Measurements from ENCODE around the gene KDM4C. TPM values are rescaled to one million over a fixed set of nuclear protein-coding genes. Genes with fewer than 3 reads are reported as not detected.

Gene KDM4C
- total RNA-seq, 1 experiment from 2014 or later = 16.8 TPM

DNA sequence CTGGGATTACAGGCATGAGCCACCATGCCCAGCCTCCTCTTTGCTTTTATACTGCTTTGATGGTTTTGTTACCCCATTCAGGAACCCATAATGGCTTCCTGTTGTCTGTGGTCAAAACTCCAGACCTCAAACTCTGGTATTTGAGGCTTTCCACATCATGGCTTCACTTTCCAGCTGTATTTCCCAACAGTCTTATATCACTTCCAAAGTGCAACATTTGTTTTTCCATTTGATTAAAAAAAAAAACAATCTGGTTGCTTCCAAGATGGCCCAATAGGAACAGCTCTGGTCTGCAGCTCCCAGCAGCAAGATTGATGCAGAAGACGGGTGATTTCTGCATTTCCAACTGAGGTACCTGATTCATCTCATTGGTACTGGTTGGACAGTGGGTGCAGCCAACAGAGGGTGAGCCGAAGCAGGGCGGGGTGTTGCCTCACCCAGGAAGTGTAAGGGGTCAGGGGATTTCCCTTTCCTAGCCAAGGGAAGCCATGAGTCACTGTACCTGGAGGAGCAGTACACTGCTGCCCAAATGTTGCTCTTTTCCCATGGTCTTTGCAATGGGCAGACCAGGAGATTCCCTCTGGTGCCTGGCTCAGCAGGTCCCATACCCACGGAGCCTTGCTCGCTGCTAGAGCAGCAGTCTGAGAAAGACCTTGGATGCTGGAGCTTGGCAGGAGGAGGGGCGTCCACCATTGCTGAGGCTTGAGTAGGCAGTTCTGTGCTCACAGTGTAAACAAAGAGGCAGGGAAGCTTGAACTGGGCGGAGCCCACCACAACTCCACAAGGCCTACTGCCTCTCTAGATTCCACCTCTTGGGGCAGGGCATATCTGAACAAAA, 458.4 kb downstream of the KDM4C start:
- Histone ChIP-seq H3K79me2 (ENCODE audit: insufficient read depth, low read length) (no peaks in the 10 kb centered on the region), H3K27me3 (ENCODE audit: insufficient read depth, low read length) (peaks cover 5% of the 10 kb centered on the region; the same call in 1 of the 2 replicates), H3K9me2 (ENCODE audit: insufficient read depth) (no peaks in the 10 kb centered on the region), H3K4me1 (ENCODE audit: control insufficient read depth in 1 of 2, insufficient read depth in 2 of 2, low read length in 2 of 2) (peaks cover 0 to 10% of the 10 kb centered on the region in 2 experiments; a peak in 2 of 4 replicates), H3K36me3 (ENCODE audit: control insufficient read depth in 1 of 2, insufficient read depth in 2 of 2, low read length in 2 of 2) (no peaks in the 10 kb centered on the region), H3K9ac (ENCODE audit: low read length) (no peak overlapping the region), H3K9me3 (ENCODE audit: control insufficient read depth in 1 of 2, insufficient read depth in 1 of 2, low read depth in 1 of 2, low read length in 2 of 2) (no peaks in the 10 kb centered on the region), H4K20me1 (ENCODE audit: insufficient read depth) (no peaks in the 10 kb centered on the region), H3K4me3 (replicated peaks in 1 of 2; ENCODE audit: low read depth in 1 of 2, low read length in 2 of 2) (no peak overlapping the region), H3K4me2 (ENCODE audit: low read length) (peak overlapping the region; percentile 51), H3K27ac (ENCODE audit: low read depth, low read length) (no peak overlapping the region), H2AFZ (ENCODE audit: low read depth, low read length, poor library complexity, severe bottlenecking) (no peak overlapping the region)
- TF ChIP-seq ZFX (IDR thresholded peaks at IDR 0.05) (no peak), JUND (IDR thresholded peaks at IDR 0.05) (peak; percentile 12; the same call in 1 of the 2 replicates)
- no TSS peak for BruUV-seq (replicated peaks)
- RAD21 ChIA-PET (ENCODE audit: low non-redundant PET in 1 of 2, low total read pairs in 2 of 2, uncharacterized antibody in 2 of 2, unreplicated experiment in 2 of 2) = no interaction called here
- CTCF ChIA-PET = no interaction called here
- DNase-seq (ENCODE audit: low read depth, low spot score) = no peak
- ATAC-seq = peak; percentile 49
- POLR2A ChIA-PET = no interaction called here
- intact Hi-C loops (cut with micrococcal nuclease) = no loop called here

DNA sequence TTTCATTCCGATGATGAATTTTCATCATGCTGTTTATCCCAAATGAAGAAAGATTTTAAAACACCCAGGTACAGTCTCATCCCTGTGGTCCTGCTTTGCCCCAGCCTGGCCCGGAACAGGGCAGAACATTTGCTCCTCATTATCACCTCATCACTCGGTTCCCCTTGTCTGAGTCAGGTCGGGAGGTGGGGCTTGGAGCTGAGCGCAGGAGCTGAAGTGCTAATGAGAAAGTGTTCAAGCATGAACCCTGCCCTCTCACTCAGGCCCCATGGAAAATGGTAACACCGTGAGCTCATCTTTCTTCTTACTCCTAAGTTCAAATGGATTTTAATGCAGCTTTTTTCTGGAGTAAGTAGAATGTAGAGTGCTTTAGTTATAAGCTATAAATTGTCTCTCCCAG, 466.2 kb downstream of the KDM4C start:
- BruUV-seq (replicated peaks) = no TSS peak
- H3K9me3 ChIP-seq (ENCODE audit: control insufficient read depth in 1 of 2, insufficient read depth in 1 of 2, low read depth in 1 of 2, low read length in 2 of 2) = no peaks in the 10 kb centered on the region

More for the DNA sequence above, 466.2 kb downstream of the KDM4C start:
- TF ChIP-seq ZNF274 (IDR thresholded peaks at IDR 0.05; ENCODE audit: low read depth, low read length) (no peak), ELF1 (IDR thresholded peaks at IDR 0.05; ENCODE audit: borderline replicate concordance, low read depth) (no peak), SRF (IDR thresholded peaks at IDR 0.05; ENCODE audit: low read depth) (no peak), CEBPB (IDR thresholded peaks at IDR 0.05; ENCODE audit: low read depth) (no peak), YY1 (IDR thresholded peaks at IDR 0.05; ENCODE audit: extremely low read depth, insufficient replicate concordance, low read depth, low read length) (no peak), ZFX (IDR thresholded peaks at IDR 0.05) (no peak), EZH2 (IDR thresholded peaks at IDR 0.05) (no peak), CBX3 (IDR thresholded peaks at IDR 0.05; ENCODE audit: low read depth) (no peak), POLR2A (IDR thresholded peaks at IDR 0.05; ENCODE audit: borderline replicate concordance, extremely low read depth, insufficient read depth, insufficient read length) (no peak), SP1 (IDR thresholded peaks at IDR 0.05; ENCODE audit: low read depth) (no peak), JUND (IDR thresholded peaks at IDR 0.05) (no peak), EGR1 (IDR thresholded peaks at IDR 0.05; ENCODE audit: low read depth) (no peak), FOSL1 (IDR thresholded peaks at IDR 0.05; ENCODE audit: low read depth) (no peak)
- TF ChIP-seq, protein P1, sequence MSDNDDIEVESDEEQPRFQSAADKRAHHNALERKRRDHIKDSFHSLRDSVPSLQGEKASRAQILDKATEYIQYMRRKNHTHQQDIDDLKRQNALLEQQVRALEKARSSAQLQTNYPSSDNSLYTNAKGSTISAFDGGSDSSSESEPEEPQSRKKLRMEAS (IDR thresholded peaks at IDR 0.05) = no peak
- Histone ChIP-seq H3K4me1 (ENCODE audit: control insufficient read depth in 1 of 2, insufficient read depth in 2 of 2, low read length in 2 of 2) (no peaks in the 10 kb centered on the region), H3K4me2 (ENCODE audit: low read length) (no peak overlapping the region), H3K79me2 (ENCODE audit: insufficient read depth, low read length) (no peaks in the 10 kb centered on the region), H3K27me3 (ENCODE audit: insufficient read depth, low read length) (peaks cover 15% of the 10 kb centered on the region; the same call in 1 of the 2 replicates), H3K4me3 (replicated peaks in 1 of 2; ENCODE audit: low read depth in 1 of 2, low read length in 2 of 2) (no peak overlapping the region), H2AFZ (ENCODE audit: low read depth, low read length, poor library complexity, severe bottlenecking) (no peak overlapping the region), H3K9me2 (ENCODE audit: insufficient read depth) (no peaks in the 10 kb centered on the region), H3K27ac (ENCODE audit: low read depth, low read length) (no peak overlapping the region), H3K9ac (ENCODE audit: low read length) (no peak overlapping the region), H3K36me3 (ENCODE audit: control insufficient read depth in 1 of 2, insufficient read depth in 2 of 2, low read length in 2 of 2) (no peaks in the 10 kb centered on the region), H4K20me1 (ENCODE audit: insufficient read depth) (no peaks in the 10 kb centered on the region)
- ATAC-seq (no peak), DNase-seq (ENCODE audit: low read depth, low spot score) (no peak)
- ChIA-PET CTCF (interaction anchor here (2.0 kb wide), 1 partner anchor 10 kb away, joined by 9 read pairs; no protein-coding TSS in a partner anchor), RAD21 (ENCODE audit: low non-redundant PET in 1 of 2, low total read pairs in 2 of 2, uncharacterized antibody in 2 of 2, unreplicated experiment in 2 of 2) (no interaction called here), POLR2A (no interaction called here)
- intact Hi-C loops (cut with micrococcal nuclease) = no loop called here
